Measurements from ENCODE around the gene STIL.

STIL gene

GRCh38 chr1:47232187-47232874 is 81.6 kb downstream of the STIL start, which contains the start of gene TAL1:
TSS of gene TAL1 (minus strand) at chr1:47232225. CDS start at chr1:47225888, 6,337 bp downstream.
- DNase-seq, result no peak

GRCh38 chr1:47231301-47232186 is 82.4 kb downstream of the STIL start:
- DNase-seq, result no peak

GRCh38 chr1:47230692-47231300 is 83.2 kb downstream of the STIL start:
- DNase-seq, result no peak

GRCh38 chr1:47229886-47230691 is 83.9 kb downstream of the STIL start:
- DNase-seq, result no peak

- no peak for DNase-seq
Measured at GRCh38 chr1:47229031-47229885, 84.7 kb downstream of the STIL start.

- no peak for DNase-seq
Measured at GRCh38 chr1:47228644-47229030, 85.3 kb downstream of the STIL start.

- no peak for DNase-seq
Measured at GRCh38 chr1:47227341-47228232, 86.4 kb downstream of the STIL start.

GRCh38 chr1:47226839-47227215 is 87.1 kb downstream of the STIL start:
- no peak for DNase-seq

- no peak for DNase-seq
Measured at GRCh38 chr1:47226121-47226838, 87.7 kb downstream of the STIL start.

GRCh38 chr1:47225430-47226100 is 88.4 kb downstream of the STIL start:
- DNase-seq, result no peak

GRCh38 chr1:47224676-47225399 is 89.1 kb downstream of the STIL start:
- no peak for DNase-seq

GRCh38 chr1:47223921-47224675 is 89.8 kb downstream of the STIL start:
- DNase-seq, result no peak

GRCh38 chr1:47223174-47223920 is 90.6 kb downstream of the STIL start:
- no peak for DNase-seq

GRCh38 chr1:47222476-47222875 is 91.5 kb downstream of the STIL start:
- no peak for DNase-seq

- no peak for DNase-seq
Measured at GRCh38 chr1:47219590-47220220, 94.2 kb downstream of the STIL start.

GRCh38 chr1:47219001-47219400 is 94.9 kb downstream of the STIL start:
- DNase-seq, result no peak

All from SHP77 (cell line).